ENCODE data around the gene FAM107A.
A peak's percentile ranks its signal among the peaks of the same experiment; 100 is the strongest.

Gene FAM107A

GRCh38 chr3:58568572-58569286, 8.5 kb downstream of the FAM107A start:
- DNase-seq (ENCODE audit: low read depth, low spot score), result no peak
- ChIA-PET CTCF (interaction anchor here (0.6 to 24.4 kb wide), 35 partner anchors 8 to 1291 kb away, joined by 3 to 646 read pairs (median 4); partner anchors contain the start of gene FAM107A), POLR2A (no interaction called here)
- H3K4me3 ChIP-seq (ENCODE audit: low read depth, low read length), result no peak overlapping the region
- TF ChIP-seq, protein P1, sequence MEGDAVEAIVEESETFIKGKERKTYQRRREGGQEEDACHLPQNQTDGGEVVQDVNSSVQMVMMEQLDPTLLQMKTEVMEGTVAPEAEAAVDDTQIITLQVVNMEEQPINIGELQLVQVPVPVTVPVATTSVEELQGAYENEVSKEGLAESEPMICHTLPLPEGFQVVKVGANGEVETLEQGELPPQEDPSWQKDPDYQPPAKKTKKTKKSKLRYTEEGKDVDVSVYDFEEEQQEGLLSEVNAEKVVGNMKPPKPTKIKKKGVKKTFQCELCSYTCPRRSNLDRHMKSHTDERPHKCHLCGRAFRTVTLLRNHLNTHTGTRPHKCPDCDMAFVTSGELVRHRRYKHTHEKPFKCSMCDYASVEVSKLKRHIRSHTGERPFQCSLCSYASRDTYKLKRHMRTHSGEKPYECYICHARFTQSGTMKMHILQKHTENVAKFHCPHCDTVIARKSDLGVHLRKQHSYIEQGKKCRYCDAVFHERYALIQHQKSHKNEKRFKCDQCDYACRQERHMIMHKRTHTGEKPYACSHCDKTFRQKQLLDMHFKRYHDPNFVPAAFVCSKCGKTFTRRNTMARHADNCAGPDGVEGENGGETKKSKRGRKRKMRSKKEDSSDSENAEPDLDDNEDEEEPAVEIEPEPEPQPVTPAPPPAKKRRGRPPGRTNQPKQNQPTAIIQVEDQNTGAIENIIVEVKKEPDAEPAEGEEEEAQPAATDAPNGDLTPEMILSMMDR (IDR thresholded peaks at IDR 0.05; ENCODE audit: insufficient read depth, low read length, missing control alignments), result peak; percentile 87

DNA sequence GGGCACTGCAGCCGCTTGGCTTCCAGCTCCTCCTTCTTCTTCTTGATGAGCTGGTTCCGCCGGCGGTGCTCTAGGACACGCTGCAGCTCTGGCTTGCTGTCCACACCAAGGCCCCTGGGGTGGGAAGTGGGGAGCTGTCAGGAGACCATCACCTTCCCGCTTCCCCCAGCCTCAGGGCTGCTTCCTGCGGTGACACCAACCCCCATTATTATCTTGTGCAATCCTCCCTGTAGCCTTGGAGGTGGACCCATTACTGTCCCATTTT, 10.0 kb downstream of the FAM107A start:
- no peak for DNase-seq (ENCODE audit: low read depth, low spot score)
- no peak overlapping the region for H3K4me3 ChIP-seq (ENCODE audit: low read depth, low read length)
- TF ChIP-seq, protein P1 (IDR thresholded peaks at IDR 0.05; ENCODE audit: insufficient read depth, low read length, missing control alignments), result no peak
- CTCF ChIA-PET, result interaction anchor here (0.8 to 24.4 kb wide), 12 partner anchors 11 to 698 kb away, joined by 3 to 646 read pairs (median 6); partner anchors contain the start of gene FAM107A
- POLR2A ChIA-PET, result interaction anchor here (0.7 kb wide), 1 partner anchor 251 kb away, joined by 3 read pairs; no protein-coding TSS in a partner anchor

DNA sequence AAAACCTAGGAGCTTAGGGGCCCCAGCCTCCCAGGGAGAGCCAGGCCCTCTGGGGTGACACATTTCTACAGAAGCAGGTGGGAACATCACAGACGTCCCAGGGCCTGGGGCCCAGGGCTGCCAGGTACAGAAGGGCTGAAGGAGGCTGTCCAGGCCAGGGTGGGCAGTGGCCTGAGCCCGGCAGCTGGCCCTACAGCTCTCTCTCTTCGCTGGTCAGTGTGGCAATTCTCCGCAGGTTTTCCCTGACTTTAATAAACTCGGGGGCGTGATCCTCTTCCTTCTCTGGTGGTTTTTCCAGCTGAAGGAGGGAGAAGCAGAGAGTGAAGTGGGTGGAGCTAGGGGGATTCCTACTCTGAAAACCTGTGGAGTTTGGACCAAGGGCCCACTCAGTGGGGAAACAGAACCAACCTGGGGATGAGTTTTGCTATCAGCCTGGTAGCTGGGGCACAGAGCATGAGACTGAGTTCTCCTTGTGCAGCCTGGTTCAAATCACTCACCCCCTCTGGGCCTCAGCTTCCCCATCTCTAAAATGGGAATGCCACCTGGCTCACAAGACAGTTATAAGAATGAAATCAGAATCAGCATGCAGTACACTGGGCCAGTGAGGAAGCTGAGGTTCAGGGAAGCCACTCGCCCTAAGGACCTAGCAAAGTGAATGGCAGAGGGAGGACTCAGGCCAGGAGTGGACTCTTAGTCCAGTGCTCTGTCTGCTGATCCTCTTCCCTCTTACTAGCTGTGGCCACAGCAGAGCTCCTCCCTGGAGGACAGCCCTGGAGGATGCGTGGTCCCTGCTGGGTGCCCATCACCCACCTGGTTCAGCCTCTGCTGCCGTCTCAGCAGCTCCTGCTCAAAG, 10.6 kb downstream of the FAM107A start:
- DNase-seq (ENCODE audit: low read depth, low spot score), result no peak
- no peak overlapping the region for H3K4me3 ChIP-seq (ENCODE audit: low read depth, low read length)
- ChIA-PET POLR2A (interaction anchor here (0.7 kb wide), 1 partner anchor 250 kb away, joined by 3 read pairs; no protein-coding TSS in a partner anchor), CTCF (interaction anchor here (0.8 to 24.4 kb wide), 13 partner anchors 11 to 699 kb away, joined by 3 to 646 read pairs (median 5); partner anchors contain the start of gene FAM107A)
- TF ChIP-seq, protein P1 (IDR thresholded peaks at IDR 0.05; ENCODE audit: insufficient read depth, low read length, missing control alignments), result no peak

GRCh38 chr3:58565621-58566397, 11.4 kb downstream of the FAM107A start:
- POLR2A ChIA-PET, result no interaction called here
- H3K4me3 ChIP-seq (ENCODE audit: low read depth, low read length), result no peak overlapping the region
- CTCF ChIA-PET, result interaction anchor here (0.6 to 24.4 kb wide), 9 partner anchors 10 to 487 kb away, joined by 3 to 646 read pairs (median 4); partner anchors contain the start of gene FAM107A
- no peak for DNase-seq (ENCODE audit: low read depth, low spot score)
- TF ChIP-seq, protein P1 (IDR thresholded peaks at IDR 0.05; ENCODE audit: insufficient read depth, low read length, missing control alignments), result no peak

GRCh38 chr3:58564456-58565160, 12.6 kb downstream of the FAM107A start:
- CTCF ChIA-PET, result interaction anchor here (1.5 to 24.4 kb wide), 3 partner anchors 14 to 488 kb away, joined by 3 to 646 read pairs (median 160); partner anchors contain the start of gene FAM107A
- POLR2A ChIA-PET, result no interaction called here
- TF ChIP-seq, protein P1 (IDR thresholded peaks at IDR 0.05; ENCODE audit: insufficient read depth, low read length, missing control alignments), result no peak
- peak; percentile 69 for DNase-seq (ENCODE audit: low read depth, low spot score)
- H3K4me3 ChIP-seq (ENCODE audit: low read depth, low read length), result no peak overlapping the region
